ENCODE data around the gene SHANK3. TPM values are rescaled to one million over a fixed set of nuclear protein-coding genes. Genes with fewer than 3 reads are reported as not detected.
A peak's percentile ranks its signal among the peaks of the same experiment; 100 is the strongest.

The SHANK3 gene
- total and polyA plus RNA-seq, 5 experiments from 2014 or later: 0.05 TPM; not detected in 4

DNA sequence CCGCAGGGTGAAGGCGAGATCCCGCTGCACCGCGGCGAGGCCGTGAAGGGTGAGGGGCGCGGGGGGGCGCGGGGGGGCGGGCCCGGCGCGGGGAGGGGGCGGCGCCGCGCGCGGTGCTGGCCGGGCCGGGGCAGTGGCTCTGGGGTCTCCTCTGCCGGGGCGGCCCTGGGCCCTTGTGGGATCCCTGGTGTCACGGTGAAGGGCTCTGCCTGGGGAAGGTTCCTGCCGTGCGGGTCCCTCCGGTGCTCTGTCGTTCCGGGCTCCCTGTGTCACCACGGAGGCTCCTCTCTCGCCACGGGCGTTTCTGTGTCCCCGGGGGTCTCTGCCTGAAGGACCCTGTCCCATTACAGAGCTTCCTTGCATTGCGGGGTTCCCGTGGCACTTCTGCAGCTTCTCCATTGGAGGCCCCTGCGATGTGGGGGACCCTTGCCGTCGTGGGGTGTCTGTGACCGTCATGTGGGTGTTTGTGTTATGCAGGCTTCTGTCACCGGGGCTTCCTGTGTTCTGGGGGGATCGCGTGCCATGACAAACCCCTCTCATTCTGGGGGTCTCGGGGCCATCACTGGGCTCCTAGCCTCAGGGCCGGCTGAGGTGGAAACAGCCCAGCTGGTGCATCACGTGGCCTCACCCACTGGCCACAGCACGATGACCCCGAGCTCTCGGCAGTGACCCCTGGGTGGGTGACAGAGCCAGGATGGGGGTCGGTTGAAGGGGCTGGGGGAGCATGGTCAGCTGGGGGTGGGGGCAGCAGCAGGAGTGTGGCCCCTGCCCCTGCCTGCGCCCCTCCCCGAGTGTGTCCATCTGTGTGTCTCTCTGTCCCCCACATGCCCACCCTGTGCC is 25.3 kb downstream of the SHANK3 start:
- Mint-ChIP-seq H3K27me3 (peaks cover 0 to 4% (median 0%) of the 10 kb centered on the region in 5 donors), H3K27ac (no peak overlapping the region), H3K4me1 (peaks cover 10 to 12% (median 11%) of the 10 kb centered on the region in 4 donors), H3K36me3 (no peaks in the 10 kb centered on the region), H3K9me3 (no peaks in the 10 kb centered on the region), H3K4me3 (no peak overlapping the region)
- DNase-seq (peak in 1 of 10 donors; percentile 18), ATAC-seq (no peak)
- POLR2A ChIA-PET: no interaction called here

DNA sequence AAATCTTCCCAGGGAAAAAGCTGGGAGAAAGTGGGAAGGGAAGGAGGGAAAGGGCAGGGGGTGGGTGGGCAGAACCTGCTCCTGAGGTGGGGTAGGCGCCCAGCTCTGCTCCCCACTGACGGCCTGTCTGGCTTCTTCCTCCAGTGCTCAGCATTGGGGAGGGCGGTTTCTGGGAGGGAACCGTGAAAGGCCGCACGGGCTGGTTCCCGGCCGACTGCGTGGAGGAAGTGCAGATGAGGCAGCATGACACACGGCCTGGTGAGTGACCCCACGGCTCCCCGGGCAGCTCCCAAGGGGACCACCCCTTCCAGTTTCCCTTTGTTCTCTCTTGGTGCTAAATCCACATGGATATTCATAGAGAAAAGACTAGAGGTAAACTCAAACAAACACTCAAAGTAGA is 25.9 kb downstream of the SHANK3 start:
- POLR2A ChIA-PET: no interaction called here
- Mint-ChIP-seq H3K9me3 (no peaks in the 10 kb centered on the region), H3K27me3 (peaks cover 0 to 4% (median 0%) of the 10 kb centered on the region in 5 donors), H3K36me3 (no peaks in the 10 kb centered on the region), H3K4me1 (peaks cover 10 to 13% (median 12%) of the 10 kb centered on the region in 4 donors), H3K27ac (peak overlapping the region in 1 of 10 donors; percentile 31), H3K4me3 (no peak overlapping the region)
- ATAC-seq (no peak), DNase-seq (peak in 1 of 10 donors; percentile 9)

DNA sequence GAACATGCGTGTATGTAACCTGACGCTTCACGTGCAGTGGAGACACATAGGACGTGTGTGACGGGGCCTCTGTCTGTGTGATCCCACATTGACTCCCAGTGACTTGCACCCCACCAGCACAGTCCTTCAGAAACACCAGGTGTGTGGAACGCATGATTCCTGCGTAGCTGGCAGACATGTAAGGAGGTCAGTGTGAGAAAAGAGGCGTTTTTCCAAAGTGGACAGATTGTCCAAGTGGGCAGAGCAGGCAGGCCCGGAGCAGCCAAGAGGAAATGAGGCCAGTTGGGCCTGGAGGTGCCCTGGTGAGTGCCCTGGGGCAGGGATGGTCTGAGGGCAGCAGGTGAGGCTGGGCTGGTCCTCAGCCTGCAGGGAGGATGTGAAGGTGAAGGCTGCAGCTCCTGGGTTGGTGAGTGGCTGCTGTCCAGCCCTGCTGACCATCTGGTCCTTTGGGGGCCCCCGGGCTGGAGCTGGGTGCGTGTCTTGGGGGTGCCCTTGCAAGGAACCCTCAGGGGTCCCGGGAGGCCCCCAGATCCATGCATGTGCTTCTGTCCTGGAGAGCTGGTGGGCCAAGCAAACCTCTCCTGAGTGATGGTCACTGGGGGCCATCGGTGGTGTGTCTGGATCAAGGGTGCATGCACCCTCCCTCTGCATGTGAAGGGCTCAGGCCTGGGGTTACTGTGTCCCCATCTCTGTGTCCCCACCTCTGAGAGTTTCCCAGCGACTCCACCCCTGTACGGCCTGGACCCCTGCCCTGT is 26.6 kb downstream of the SHANK3 start:
- no peaks in the 10 kb centered on the region for H3K36me3 Mint-ChIP-seq
- H3K27me3 Mint-ChIP-seq: peaks cover 0 to 4% (median 0%) of the 10 kb centered on the region in 5 donors
- H3K4me3 Mint-ChIP-seq: peak overlapping the region in 1 of 10 donors; percentile 4
- H3K27ac Mint-ChIP-seq: peak overlapping the region in 3 of 10 donors; percentile 11 to 31 (median 24)
- no peaks in the 10 kb centered on the region for H3K9me3 Mint-ChIP-seq
- POLR2A ChIA-PET: no interaction called here
- DNase-seq (peak in 1 of 10 donors; percentile 43), ATAC-seq (no peak)
- H3K4me1 Mint-ChIP-seq: peaks cover 10 to 13% (median 12%) of the 10 kb centered on the region in 4 donors

DNA sequence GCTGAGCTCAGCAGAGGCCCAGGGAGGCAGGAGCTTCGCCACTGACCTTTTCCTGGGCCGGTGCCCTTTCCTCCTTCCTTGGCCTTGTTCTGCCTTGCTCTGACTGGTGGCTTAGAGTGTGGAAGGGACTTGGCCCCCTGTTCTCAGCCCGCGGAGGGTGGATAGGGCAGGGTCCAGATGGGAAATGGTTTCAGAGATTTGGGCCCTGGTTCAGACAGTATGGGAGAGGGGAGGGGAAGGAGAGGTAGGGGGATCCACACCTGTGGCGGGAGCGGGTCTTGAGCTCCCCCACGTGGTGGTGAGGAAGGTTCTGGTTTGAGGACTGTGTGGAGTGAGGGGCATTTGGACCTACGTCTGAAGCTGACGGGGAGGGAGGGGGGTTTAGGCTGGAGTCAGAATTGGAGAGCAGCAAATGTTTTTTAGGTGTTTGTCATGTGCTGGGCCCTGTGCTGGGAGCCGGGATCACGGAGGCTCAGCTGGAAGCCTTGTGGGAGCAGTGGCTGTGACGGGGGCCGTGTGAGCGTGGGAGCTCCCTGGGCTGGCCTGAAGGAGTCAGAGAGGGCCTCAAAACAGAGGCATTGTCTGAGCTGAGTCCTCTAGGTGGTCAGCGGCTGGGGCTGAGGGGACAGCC is 27.2 kb downstream of the SHANK3 start:
- POLR2A ChIA-PET: no interaction called here
- H3K36me3 Mint-ChIP-seq: no peaks in the 10 kb centered on the region
- H3K27me3 Mint-ChIP-seq: peaks cover 0 to 3% (median 0%) of the 10 kb centered on the region in 5 donors
- peaks cover 10 to 13% (median 12%) of the 10 kb centered on the region in 4 donors for H3K4me1 Mint-ChIP-seq
- H3K4me3 Mint-ChIP-seq: no peak overlapping the region
- no peaks in the 10 kb centered on the region for H3K9me3 Mint-ChIP-seq
- ATAC-seq: no peak
- peak in 1 of 10 donors; percentile 37 for DNase-seq
- peak overlapping the region in 2 of 10 donors; percentile 11 to 44 for H3K27ac Mint-ChIP-seq

DNA sequence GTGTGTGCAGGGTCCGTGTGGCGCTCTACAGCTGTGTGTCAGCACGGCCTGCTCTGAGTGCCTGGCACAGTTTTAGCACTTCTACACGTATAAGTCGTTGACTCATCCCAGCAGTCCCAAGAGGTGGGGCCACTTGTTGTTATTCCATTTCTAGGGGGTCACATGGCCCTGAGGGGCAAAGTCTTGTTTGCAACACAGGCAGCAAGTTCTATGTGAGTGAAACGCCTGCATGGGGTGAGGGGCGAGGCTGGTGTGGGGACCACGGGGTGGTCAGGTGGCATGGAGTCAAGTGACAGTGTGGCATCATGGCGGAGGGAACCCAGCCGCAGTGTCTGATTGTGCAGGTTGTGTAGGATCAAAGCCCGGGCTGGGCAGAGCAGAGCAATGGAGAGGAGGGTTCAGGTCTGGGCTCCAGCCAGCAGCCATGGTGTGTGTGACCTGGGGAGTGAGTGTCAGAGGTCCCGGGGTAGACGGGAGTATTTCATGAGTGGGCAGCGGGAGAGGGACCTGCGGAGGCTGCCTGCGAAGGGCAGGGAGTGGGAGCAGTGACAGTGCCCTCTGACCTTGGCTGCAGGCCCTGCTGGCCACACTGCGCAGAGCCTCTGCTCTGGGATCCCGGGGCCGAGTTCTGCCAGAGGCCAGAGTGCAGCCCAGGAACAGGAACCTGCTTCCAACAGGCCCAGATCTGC is 27.9 kb downstream of the SHANK3 start:
- POLR2A ChIA-PET: no interaction called here
- ATAC-seq: no peak

DNA sequence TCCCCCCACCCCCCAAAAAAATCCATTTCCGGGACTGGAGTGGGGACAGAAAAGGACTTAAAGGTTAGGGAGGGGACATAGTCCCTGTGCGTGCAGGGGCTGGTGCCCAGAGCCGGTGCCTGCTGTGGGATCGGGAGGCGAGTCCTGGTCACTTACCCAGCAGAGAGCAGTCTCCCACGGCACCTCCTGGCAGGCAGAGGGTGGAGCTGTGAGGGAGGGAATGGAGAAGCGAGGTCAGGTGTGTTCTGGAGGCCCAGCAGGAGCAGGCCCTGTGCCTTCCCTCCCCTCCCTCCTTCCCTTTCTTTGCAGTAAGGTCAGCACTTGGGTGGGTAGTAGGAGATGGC is 28.4 kb downstream of the SHANK3 start:
- H3K36me3 Mint-ChIP-seq: no peaks in the 10 kb centered on the region
- no peaks in the 10 kb centered on the region for H3K9me3 Mint-ChIP-seq
- no peak for ATAC-seq
- peaks cover 10 to 13% (median 12%) of the 10 kb centered on the region in 4 donors for H3K4me1 Mint-ChIP-seq
- peak in 1 of 10 donors; percentile 52 for DNase-seq
- POLR2A ChIA-PET: no interaction called here
- peaks cover 0 to 3% (median 0%) of the 10 kb centered on the region in 5 donors for H3K27me3 Mint-ChIP-seq
- no peak overlapping the region for H3K4me3 Mint-ChIP-seq
- no peak overlapping the region for H3K27ac Mint-ChIP-seq

More for the DNA sequence above, 27.9 kb downstream of the SHANK3 start:
- Mint-ChIP-seq H3K4me1 (peaks cover 10 to 13% (median 12%) of the 10 kb centered on the region in 4 donors), H3K27me3 (peaks cover 0 to 3% (median 0%) of the 10 kb centered on the region in 5 donors), H3K36me3 (no peaks in the 10 kb centered on the region), H3K27ac (peak overlapping the region in 1 of 10 donors; percentile 44), H3K9me3 (no peaks in the 10 kb centered on the region), H3K4me3 (no peak overlapping the region)
- DNase-seq: peak in 1 of 10 donors; percentile 51

DNA sequence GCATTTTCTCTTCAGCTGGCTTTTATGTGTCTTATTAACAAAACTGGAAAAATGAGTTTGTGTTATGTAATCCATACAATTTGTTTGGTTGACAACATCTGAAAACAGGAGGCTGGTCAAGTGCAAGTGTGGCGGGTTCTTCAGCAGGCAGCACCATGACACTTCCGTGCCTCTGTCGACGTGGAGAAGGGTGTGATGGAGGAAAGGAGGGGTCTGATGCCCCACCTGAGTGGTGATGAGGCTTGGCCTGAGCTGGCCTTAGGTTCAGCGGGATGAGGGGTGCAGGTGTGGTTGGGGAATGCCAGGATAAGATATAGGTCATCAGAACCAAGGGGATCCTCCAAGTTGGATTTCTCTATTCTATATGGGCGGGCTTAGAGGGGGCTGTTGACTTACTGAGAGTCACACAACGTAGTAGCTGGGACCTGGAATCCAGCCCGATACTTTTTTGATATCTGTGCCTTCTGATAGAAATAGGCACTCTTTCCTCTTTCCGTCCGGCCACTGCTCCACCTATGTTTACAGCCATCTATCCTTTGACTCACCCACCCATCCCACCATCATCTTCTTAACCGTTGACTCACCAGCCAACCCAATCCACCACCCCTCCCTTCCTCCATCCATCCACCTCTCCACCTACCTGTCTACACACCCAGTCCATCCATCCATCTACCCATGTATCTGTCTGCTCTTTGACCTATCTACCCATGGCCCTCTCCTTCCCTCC is 29.0 kb downstream of the SHANK3 start:
- Mint-ChIP-seq H3K27ac (peak overlapping the region in 6 of 10 donors; percentile 34 to 80 (median 51)), H3K4me1 (peaks cover 10 to 13% (median 12%) of the 10 kb centered on the region in 4 donors), H3K4me3 (no peak overlapping the region), H3K9me3 (no peaks in the 10 kb centered on the region), H3K36me3 (no peaks in the 10 kb centered on the region), H3K27me3 (peaks cover 0 to 3% (median 0%) of the 10 kb centered on the region in 5 donors)
- DNase-seq: peak in 1 of 10 donors; percentile 24
- POLR2A ChIA-PET: no interaction called here
- no peak for ATAC-seq

DNA sequence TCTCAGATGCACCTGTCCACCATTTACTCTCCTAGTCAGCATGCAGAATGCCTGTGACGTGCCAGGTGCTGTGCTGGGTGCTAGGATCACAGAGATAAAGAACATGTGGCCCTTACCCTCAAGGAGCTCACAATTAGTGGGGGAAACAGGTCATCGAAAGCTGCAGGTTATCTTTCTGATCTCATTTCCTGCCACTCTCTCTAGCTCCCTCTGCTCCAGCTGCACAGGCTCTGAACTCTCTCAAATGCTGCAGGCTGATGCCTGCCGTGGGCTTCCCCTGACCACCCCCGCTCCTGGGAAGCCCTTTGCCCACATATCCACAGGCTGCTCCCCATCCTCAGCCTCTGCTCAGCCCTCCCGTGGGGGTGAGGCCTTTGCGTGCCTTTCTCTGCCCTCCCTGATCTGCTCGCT is 29.6 kb downstream of the SHANK3 start:
- DNase-seq: peak in 1 of 10 donors; percentile 46
- Mint-ChIP-seq H3K9me3 (no peaks in the 10 kb centered on the region), H3K4me1 (peaks cover 10 to 13% (median 12%) of the 10 kb centered on the region in 4 donors), H3K4me3 (peak overlapping the region in 1 of 10 donors; percentile 13), H3K27ac (peak overlapping the region in 4 of 10 donors; percentile 13 to 79 (median 67)), H3K27me3 (peaks cover 0 to 3% (median 0%) of the 10 kb centered on the region in 5 donors), H3K36me3 (no peaks in the 10 kb centered on the region)
- POLR2A ChIA-PET: no interaction called here
- peak in 1 of 2 donors; percentile 57 for ATAC-seq

DNA sequence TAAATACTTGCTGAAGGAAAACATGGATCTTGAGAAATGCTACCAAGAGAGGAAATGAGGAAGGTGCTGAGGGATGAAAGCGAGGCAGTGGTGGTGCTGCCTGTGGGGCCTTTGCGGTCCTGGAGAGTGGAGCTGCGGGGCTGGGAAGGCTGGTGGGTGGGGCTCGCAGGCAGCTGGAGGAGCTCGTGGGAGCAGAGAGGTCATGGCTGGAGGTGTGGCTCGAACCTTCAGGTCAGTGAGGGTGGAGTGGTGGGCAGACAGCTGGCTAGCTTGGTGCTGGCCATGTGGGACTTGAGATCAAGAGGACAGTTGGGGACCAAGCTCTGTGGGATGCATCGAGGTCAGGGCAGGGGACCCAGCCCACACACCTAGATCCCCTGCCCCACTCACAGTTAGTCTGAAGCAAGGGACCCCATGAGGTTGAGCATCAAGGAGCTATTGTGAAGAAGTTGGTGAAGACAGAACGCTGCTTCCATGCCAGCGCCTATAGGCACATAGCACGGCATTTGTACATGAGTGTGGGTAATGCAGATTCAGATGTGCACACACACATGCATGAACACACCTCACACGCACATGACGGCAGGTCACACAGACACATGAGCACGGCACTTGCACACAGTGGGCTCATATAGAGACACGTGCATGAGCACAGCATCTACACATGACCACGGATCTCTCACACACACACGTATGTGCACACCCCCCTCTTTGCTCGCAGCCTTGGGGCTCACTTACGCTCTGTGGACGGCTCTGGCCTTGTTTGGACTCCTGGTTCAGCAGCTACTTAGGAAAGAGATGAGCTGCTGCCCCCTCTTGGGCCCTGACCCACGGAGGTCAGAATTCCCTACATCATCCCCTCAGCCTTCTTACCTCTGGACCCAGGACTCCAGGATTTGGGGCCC is 30.4 kb downstream of the SHANK3 start:
- Mint-ChIP-seq H3K9me3 (no peaks in the 10 kb centered on the region), H3K36me3 (no peaks in the 10 kb centered on the region), H3K4me3 (peak overlapping the region in 1 of 10 donors; percentile 1), H3K27ac (peak overlapping the region in 2 of 10 donors; percentile 79), H3K27me3 (peaks cover 0 to 3% (median 0%) of the 10 kb centered on the region in 5 donors), H3K4me1 (peaks cover 10 to 13% (median 12%) of the 10 kb centered on the region in 4 donors)
- no peak for ATAC-seq
- POLR2A ChIA-PET: no interaction called here
- peak in 1 of 10 donors; percentile 38 for DNase-seq

DNA sequence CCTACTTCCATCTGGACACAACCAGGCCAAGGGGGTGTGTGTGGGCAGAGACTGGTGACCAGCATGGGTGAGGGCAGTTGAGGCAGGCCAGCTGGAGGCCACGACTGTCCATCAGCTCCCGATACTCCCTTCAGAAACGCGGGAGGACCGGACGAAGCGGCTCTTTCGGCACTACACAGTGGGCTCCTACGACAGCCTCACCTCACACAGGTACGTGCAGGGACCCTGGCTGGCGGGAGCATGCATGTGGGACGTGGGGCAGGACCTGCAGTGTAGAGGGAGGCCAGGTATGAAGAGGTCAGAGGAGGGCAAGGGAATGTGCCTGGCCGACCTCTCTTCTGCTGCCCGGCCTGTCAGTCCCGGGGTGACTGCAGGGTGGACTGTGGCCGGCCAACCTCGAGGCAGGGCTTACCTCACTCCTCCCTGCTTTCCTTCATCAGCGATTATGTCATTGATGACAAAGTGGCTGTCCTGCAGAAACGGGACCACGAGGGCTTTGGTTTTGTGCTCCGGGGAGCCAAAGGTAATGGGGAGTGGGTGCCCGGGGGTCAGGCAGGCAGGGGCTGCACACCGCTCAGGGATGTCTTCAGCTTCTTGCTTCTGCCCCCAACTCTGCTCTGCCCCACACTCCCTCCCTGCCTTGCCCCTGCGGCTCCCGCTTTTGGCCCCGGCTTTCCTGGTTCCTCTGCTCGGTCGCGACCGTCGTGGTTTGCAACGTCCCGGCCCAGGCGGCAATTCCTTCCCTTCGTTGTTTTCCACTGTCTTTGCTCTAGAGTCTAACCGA is 31.3 kb downstream of the SHANK3 start:
- DNase-seq: peak in 1 of 10 donors; percentile 45
- Mint-ChIP-seq H3K4me1 (peaks cover 9 to 13% (median 12%) of the 10 kb centered on the region in 4 donors), H3K36me3 (no peaks in the 10 kb centered on the region), H3K27ac (no peak overlapping the region), H3K4me3 (no peak overlapping the region), H3K27me3 (peaks cover 0 to 3% (median 0%) of the 10 kb centered on the region in 5 donors), H3K9me3 (no peaks in the 10 kb centered on the region)
- POLR2A ChIA-PET: no interaction called here
- ATAC-seq: no peak
